Measurements from ENCODE around the gene MTMR8.
A peak's percentile ranks its signal among the peaks of the same experiment; 100 is the strongest.

Gene MTMR8

DNA sequence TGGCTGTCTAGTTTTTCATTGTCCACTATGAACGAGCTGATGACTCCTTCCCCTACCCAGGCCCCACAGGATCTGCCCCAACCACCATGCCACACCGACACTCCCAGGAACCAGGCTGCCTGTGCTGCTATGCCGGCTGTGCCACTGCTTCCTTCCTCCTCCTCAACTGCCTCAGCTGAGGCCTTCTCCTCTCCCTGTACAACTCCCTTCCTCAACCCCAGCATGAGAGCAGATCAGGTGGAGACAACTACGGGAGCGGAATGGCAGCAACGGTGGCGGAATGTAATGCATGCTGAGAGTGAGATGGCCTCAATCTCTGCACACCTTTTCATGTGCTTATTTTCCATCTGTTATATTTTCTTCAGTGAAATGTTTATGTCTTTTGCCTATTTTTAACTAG, 88.5 kb downstream of the MTMR8 start:
- DNase-seq (ENCODE audit: low spot score), result no peak

- DNase-seq (ENCODE audit: low spot score), result no peak
Observed at GRCh38 chrX:64291123-64291522, 104.1 kb downstream of the MTMR8 start.

DNA sequence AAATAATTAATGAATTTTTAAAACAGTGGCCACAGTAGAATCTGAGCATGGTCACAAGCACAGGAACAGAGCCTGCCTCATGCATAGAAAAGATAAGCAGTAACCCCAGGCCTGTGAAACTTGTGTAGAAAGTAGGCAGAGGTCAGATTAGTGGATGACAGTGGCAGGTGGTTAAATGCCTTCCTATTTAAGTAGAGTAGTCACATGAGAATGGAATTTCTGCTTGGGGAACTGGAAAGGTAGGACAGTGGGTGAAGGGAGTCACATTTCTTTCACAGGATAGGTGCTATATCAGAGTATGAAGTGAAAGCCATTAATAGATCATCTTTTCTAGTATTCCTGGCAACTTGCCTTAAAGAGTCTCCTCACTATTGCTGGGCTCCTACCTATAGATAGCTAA, 130.0 kb downstream of the MTMR8 start:
- DNase-seq (ENCODE audit: low spot score), result peak; percentile 6

- DNase-seq (ENCODE audit: low spot score), result peak; percentile 11
Observed at GRCh38 chrX:64230123-64230970, 164.9 kb downstream of the MTMR8 start, which contains the start of gene ASB12. ASB12 (minus strand) TSS chrX:64230607; CDS start chrX:64225650, 4,957 bp downstream.

- no peak for DNase-seq (ENCODE audit: low spot score)
Observed at GRCh38 chrX:64229154-64229553, 166.1 kb downstream of the MTMR8 start.

All from iPS-NIHi11 (cell line).